HG02885 (cell line): ENCODE measurements around the gene LCLAT1.
"Not testable (repeated sequence)": the region's sequence is repeated elsewhere in the genome, so short reads cannot be mapped to it uniquely, and the experiment has no call there.

Source experiments
- ATAC-seq: cut with Tn5 transposase; IDR thresholded peaks from one replicate; pipeline ENCODE4 v1.9.1; 2021; ENCODE audit warnings: mild to moderate bottlenecking; ENCODE audit not compliant: unreplicated experiment, poor library complexity

LCLAT1 gene

DNA sequence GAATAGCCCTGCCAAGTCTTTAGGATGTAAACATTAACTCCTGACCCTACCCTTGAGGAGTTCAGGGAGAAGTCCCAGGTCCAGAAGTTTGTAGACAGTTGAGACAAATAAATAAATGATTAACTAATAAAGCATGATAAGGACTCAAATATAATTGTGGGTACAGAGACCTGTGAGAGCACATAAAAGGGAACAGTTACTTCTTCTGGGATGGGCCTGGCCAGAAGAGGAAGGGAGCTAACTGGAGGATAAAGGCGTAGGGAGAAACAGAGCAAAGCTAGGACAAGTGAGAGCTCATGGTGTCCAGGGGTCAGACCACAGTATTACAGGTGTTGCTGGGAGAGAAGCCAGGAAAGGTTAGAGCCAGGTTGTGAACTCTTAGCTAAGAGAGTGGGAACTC lies 3.0 kb downstream of the LCLAT1 start:
- ATAC-seq, result no peak

DNA sequence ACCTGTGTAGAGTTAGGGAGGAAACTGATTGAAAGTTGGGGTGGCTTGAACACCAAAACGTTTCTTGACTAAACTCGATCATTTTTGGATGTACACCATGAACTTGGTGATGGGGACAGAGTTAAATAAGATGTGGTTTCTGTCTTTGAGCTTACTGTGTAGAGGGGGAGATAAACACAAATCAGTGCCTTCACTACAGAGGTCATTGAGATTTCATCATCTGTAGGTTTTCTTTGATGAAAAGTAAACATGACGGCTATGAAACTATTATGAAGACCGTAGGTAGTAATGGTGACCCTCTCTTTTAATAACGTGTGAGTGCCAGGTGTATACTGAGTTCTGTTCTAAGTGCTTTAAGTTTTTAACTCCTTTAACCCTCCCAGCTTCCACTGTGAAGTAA lies 6.5 kb downstream of the LCLAT1 start:
- ATAC-seq, result no peak

DNA sequence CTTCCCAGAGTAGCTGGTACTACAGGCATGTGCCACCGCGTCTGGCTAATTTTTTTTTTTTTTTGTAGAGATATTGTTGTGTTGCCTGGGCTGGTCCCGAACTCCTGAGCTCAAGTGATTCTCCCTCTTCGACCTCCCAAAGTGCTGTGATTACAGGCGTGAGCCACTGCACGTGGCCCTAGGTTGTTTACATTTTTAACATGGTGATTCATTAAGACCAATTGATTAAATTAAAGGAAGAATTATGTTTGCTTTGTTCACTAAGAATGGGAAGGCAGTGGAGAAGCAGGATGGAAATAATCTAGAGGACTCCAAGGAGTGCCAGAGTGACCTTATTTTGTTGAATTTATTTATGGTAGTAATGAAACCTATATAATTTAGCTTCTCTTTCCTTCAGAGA lies 7.5 kb downstream of the LCLAT1 start:
- no peak for ATAC-seq

DNA sequence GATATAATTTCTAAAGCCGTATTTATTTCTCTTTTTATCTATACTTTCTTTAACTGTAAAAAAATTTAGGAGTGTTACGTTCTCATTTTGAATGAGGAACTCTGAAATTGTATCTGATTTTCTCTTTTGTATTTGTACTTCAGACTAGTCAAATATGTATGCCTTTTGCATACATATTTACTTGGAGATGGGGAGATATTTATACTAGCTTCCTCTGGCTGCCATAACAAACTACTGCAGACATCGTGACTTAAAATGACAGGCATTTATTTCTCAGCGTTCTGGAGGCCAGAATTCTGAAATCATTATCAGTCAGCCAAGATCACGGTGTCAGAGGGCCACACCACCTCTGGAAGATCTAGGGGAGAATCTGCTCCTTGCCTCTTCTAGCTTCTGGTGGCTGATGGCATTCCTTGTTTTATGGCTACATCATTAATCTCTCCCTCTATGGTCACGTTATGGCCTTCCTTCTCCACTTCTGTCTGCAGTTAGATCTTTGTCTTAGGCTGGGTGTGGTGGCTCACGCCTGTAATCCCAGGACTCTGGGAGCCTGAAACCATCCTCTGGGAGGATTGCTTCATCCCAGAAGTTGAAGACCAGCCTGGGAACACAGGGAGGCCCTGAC lies 8.2 kb downstream of the LCLAT1 start:
- no peak for ATAC-seq

DNA sequence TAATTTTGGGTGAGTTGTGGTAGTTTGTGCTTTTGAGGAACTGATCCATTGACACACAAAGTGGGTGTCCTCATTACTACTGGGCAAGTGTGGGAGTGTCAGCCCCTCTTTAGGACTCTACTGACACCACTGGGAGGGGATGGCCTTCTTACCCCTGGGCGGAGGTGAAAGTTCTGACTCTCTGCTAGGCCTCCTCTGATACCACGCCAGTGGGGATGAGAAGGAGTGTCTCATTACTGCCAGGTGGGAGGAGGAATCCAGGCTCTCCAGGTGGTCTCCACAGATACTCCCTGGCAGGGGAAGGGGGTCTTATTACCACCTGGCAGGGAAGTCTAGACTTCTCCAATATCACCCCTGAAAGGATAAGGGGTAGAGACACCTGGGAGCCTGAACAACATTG lies 9.1 kb downstream of the LCLAT1 start:
- ATAC-seq, result no peak

DNA sequence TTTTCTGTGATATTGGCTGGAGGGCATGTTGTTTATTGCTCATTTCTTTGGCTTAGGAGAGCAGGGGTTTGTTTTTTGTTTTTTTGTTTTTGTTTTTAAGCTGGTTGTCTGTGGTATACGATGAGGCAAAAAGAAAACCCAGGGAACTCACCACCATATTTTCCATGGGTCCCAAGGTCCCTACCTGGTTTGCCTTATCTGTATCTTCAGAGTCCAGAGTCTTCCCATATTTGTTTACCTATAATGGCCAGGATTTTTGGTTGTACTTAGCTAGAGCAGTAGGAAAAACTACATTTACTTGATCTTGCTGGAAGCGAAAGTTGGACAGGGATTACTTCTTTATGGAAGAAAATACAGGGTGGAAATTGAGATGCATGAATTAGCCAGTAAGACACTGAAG lies 9.5 kb downstream of the LCLAT1 start:
- ATAC-seq, result no peak

DNA sequence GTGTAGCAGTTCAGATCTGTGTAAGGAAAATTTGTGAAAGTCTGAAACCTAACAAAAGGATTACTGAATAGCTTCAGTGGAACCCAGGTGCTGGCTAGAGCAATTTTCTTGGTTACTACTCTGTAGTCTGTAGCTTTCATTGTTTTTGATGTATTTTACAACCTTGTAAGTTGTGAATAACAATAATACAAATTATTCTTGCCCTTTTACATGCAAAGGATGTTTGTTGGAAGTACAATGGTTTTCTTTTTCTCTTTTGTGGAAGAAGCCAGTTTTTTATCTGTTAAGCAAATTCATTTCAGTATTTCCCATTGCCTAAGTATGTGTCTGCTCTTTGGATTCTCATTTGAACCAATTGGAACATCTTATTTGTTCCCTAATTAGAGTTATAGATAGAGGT lies 10.2 kb downstream of the LCLAT1 start:
- no peak for ATAC-seq

DNA sequence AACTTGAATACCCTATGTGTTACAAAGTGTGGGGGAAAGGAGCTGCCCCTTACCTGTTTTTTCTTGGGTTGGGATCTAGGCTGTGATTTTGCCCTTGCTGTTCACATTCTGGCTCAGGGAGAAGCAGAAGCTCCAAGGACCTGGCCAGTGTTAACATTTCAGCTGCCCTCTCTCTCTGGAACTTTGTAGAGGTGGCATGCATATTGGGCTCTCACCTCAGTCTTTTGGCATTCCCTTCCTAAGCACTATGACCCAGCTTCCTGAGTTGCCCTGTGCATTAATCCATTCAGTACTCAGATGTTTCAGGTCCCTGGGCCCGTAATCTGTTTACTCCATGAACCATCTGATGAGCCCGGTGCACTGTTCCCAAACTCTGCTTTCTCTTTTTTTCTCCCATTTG lies 12.1 kb downstream of the LCLAT1 start:
- no peak for ATAC-seq

DNA sequence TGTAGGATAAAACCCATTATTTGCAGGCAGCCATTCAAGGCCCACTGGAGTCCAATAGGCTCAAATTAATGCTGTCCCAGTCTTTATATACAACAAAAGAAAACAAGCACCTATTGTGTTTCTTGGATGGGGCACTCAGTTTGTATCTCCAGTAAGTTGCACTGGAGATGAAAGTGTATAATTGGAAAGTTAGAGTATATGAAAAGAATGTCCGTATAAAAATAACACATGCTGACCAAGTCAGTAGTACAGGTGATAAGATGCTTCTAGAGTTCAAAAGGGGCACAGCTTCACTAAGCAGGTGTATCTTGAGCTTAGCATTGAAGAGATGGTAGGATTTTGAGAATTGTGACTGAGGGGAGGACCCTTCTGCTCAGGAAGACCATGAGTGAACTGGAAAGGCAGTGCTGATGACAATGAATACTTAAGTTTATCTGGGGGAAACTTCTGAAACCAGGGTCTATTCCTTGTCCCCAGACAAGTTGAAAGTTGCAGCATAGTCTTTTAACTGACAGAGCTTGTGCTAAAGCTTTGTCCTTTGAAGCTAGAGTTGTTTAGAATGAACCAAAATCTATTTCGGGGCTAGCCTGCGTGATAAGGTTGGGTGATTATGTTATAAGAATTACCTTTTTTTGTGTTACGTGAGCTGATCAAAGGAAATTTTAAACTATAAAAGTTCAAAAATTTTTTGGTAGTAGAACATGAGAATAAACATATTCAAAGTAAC lies 15.2 kb downstream of the LCLAT1 start:
- no peak for ATAC-seq

DNA sequence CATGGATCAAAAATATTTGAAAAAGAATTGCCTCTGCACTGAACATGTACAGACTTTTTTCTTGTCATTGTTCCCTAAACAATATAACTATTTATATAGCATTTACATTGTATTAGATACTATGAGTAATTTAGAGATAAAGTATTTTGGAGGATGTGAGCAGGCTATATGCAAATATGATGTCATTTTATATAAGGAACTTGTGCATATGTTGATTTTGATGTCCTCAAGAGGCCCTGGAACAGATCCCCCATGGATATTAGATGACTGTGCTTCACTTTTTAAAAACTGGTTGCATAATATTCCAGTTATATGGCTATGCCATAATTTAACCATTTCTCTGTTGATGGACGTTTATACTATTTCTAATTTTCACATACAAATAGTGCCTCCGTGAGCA lies 16.5 kb downstream of the LCLAT1 start:
- ATAC-seq, result no peak

DNA sequence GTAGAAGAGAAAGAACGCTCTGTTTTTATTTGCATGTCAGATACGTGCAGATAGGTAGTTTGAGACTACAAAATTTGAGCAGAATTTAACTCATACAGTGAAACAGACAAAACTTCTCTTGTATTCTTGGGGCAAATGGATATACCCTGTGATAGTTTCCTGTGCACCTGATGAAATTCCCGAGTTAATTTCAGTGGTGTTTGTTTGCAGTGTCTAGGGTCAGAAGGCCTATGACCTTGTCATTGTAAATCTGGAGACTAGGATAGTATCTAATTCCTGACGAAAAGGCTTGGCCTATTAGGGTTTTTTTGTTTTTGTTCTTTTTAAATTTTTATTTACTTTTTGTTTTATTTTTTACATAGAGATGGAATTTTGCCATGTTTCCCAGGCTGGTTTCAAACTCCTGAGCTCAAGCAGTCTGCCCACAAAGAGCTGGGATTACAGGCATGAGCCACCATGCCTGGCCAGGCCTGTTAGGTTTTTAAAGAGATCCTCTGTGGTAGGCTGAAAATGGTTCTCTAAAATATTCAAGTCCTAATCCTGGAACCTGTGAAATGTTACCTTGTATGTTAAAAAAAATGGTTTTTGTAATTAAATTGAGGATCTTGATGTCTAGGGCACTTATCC lies 17.6 kb downstream of the LCLAT1 start:
- ATAC-seq, result no peak

DNA sequence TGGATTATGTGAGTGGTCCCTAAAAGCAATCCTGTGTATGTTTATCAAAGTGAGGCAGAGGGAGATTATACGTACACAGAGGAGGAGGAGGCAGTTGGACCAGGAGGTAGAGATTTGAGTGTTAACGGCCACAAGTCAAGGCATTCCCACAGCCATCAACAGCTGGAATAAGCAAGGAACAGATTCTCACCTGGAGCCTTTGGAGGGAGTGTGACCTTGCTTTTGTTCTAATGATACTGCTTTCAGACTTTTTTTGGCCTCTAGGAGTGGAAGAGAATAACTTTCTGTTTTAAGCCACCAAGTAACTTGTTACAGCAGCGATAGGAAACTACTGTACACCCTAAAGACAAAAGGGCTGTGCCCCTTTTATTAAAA lies 18.1 kb downstream of the LCLAT1 start:
- no peak for ATAC-seq

DNA sequence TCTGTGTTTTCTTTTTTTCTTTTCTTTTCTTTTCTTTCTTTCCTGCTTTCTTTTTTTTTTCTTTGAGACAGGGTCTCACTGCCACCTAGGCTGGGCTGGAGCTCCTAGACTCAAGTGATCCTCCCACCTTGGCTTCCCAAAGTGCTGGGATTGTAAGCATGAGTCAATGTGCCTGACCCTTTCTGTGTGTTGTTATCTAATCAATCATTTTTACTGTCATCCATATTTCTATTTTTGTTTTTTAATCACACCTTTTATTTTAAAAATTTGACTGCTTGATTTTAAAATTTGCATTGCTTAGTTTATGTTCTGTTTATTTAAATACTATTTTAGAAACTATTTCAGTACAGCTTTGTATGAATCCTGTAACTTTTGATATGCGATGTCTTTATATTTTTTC lies 19.2 kb downstream of the LCLAT1 start:
- no peak for ATAC-seq

DNA sequence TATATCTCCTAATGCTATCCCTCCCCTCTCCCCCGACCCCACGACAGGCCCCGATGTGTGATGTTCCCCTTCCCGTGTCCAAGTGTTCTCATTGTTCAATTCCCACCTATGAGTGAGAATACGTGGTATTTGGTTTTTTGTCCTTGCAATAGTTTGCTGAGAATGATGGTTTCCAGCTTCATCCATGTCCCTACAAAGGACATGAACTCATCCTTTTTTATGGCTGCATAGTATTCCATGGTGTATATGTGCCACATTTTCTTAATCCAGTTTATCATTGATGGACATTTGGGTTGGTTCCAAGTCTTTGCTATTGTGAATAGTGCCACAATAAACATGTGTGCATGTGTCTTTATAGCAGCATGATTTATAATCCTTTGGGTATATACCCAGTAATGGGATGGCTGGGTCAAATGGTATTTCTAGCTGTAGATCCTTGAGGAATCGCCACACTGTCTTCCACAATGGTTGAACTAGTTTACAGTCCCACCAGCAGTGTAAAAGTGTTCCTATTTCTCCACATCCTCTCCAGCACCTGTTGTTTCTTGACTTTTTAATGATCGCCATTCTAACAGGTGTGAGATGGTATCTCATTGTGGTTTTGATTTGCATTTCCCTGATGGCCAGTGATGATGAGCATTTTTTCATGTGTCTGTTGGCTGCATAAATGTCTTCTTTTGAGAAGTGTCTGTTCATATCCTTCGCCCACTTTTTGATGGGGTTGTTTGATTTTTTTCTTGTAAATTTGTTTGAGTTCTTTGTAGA lies 20.2 kb downstream of the LCLAT1 start:
- ATAC-seq, result not testable (repeated sequence)

DNA sequence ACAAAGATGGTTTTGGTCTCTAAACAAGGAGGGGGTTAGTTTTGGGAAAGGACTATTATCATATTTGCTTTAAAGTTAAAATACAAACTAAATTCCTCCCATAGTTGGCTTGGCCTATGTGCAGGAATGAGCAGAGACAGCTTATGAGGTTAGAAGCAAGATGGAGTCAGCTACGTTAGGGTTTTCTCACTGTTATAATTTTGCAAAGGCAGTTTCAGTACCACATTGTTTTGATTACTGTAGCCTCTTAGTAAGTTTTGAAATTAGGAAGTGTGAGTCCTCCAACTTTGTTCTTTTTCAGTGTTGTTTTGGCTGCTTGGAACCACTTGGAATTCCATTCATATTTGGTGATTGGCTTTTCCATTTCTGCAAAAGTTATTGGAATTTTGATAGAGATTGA lies 23.4 kb downstream of the LCLAT1 start:
- ATAC-seq, result no peak

DNA sequence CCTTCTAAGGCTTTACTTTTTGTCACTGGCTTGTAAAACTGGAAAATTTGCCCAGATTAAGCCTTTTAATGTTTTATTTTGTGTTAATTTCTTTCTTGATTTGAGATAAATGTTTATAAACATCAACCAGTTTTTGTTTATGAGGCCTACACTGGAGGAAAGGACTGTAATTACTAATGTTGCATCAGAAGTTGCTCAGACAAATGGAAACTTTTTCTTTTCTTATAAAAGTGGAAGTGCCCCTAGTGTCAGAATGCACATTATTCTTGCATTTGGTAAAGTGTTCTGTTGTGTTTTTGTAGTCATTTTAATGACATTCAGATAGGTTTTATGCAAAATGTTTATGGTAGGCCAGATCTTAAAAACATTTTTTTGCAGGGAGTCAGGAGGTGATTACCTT lies 25.3 kb downstream of the LCLAT1 start:
- ATAC-seq, result peak; percentile 50

DNA sequence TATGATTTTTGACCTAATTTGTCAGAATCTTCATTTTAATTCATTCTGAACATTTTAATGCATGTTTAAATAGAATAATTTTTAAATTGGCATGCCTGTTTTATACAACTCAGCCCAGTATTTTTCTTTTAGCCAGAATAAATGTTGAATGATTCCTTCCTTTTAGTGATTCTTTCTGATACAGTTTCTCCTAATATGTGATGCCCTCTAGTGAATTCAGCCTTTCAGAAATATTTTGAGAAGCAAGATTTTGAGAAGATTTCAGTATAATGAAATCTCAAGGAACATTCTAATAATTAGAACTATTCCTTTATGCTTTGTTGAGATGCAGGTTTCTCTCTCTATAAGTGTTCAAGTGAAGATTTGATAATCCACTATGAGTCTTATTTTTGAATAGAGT lies 28.5 kb downstream of the LCLAT1 start:
- no peak for ATAC-seq

DNA sequence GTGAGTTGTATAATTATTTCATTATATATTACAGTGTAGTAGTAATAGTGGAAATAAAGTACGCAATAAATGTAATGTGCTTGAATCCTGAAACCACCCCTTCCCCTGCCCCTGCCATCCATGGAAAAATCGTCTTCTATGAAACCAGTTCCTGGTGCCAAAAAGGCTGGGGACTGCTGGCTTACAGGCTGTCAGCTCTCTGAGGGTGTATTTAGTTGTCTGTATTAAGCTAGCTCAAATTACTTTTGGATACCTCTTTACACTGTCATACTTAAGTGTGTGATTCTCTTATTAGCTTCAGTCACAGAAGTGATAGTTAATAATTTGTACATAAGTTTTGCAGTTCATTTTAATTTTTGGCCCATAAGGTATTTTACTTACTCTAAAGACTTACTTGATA lies 29.6 kb downstream of the LCLAT1 start:
- ATAC-seq, result no peak

DNA sequence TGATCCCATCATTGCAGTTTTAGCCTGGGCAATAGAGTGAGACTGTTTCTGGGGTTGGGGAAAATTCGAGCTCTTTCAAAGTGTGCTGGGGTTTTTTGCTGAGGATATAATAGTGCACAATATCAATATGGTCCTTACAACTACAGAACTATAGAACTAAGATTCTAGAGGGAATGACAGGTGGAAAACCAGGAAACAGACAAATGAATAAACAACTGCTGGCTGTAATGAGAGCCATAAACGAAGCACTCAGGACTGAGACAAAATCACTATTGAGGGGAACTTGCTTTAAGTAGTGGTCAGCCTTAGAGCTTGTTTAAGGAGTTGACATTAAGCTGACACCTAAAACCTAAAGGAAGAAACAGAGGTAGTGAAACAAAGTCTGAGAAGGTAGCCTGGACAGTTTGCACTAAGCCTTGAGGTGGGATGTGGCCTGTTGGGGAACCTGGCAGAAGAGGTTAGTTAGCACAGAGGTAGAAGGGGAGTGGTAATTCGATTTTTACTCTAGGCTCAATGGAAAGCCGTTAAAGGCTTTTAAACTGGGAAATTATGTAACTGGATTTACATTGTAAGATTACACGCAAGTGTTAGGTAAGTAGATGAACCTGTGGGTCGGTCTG lies 33.8 kb downstream of the LCLAT1 start:
- ATAC-seq, result no peak

DNA sequence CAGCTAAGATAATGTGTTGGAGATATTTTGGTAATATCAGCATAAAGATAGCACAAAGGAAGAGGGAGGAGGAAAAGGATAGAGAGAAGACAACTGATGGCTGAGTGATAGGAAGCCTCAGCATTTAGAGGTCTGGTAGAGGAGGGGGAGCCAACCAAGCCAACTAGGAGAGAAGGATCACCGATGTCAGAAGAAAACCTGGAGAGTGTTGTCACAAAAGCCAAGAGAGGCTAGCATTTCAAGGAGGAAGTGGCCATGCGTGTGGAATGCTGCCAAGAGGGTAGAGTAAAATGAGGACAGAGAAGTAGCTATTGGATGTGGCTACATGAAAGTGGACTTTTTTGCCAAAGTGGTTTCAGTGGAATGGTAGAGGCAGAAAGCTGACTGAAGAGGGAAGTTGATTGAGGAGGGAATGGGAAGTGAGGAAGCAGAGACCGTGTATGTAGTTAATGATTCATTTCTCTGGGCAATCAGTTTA lies 34.3 kb downstream of the LCLAT1 start:
- ATAC-seq, result no peak

DNA sequence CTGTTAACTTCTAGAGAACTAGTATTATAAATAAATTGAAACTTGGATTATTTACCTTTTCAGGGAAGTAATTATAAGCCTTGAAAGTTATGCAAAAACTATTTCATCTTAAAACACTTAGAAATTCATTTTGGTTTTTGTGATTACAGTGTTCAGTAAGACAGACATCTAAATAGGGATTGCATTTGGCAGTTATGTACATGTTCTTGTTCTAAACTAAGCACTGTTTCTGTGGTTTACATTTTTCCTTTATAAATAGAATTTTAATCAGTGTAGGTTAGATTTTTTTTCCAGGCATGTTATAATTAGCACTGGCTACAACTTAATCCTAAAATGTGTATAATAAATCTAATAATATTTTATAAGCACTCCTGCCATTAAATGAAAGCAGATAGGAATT lies 35.0 kb downstream of the LCLAT1 start:
- ATAC-seq, result no peak
